ENCODE results near the gene GPS2. TPM values are rescaled to one million over a fixed set of nuclear protein-coding genes. Genes with fewer than 3 reads are reported as not detected.

GPS2 gene
- total RNA-seq (100 to 1,000 TPM in 1 of 4 donors, 10 to 100 TPM in 3; 71.8 to 101 (median 82.5) TPM), polyA plus RNA-seq (100 to 1,000 TPM; 139 to 197 (median 146) TPM)
- long read RNA-seq, donor 1, transcript GPS2-201 (11 exons, 1,379 nt) = major isoform, 25 of 109 reads
- long read RNA-seq, donor 1, transcript GPS2-202 (10 exons, 1,371 nt) = minor isoform, 12 of 109 reads
- long read RNA-seq, donor 1, partial matches to known transcripts = 14 of 109 reads
- long read RNA-seq, donor 1, other reads (novel, unspliced or antisense) = 57 of 109 reads
- long read RNA-seq, donor 2, transcript GPS2-202 (10 exons, 1,371 nt) = minor isoform, 42 of 421 reads
- long read RNA-seq, donor 2, transcript GPS2-201 (11 exons, 1,379 nt) = major isoform, 72 of 421 reads
- long read RNA-seq, donor 2, partial matches to known transcripts = 11 of 421 reads
- long read RNA-seq, donor 2, other reads (novel, unspliced or antisense) = 293 of 421 reads

GRCh38 chr17:7314719-7315569, at the start of gene GPS2:
GPS2 (minus strand) TSS chr17:7315360; CDS start chr17:7315052, 308 bp downstream.
- intact Hi-C loops (cut with DNase I) = no loop called here
- H3K9me3 ChIP-seq = no peaks in the 10 kb centered on the region
- H3K4me1 ChIP-seq = peaks cover 51% of the 10 kb centered on the region

GRCh38 chr17:7363311-7363710, 48.2 kb upstream of the GPS2 start:
- no peak for ATAC-seq
- no peak for DNase-seq
- Histone ChIP-seq H3K36me3 (ENCODE audit: insufficient read depth in 1 of 2, low read depth in 1 of 2) (no peaks in the 10 kb centered on the region), H3K27ac (no peak overlapping the region), H3K4me1 (no peaks in the 10 kb centered on the region), H3K9me3 (no peaks in the 10 kb centered on the region), H3K4me3 (no peak overlapping the region), H3K27me3 (ENCODE audit: insufficient read depth in 3 of 3, low read length in 2 of 3) (no peaks in the 10 kb centered on the region)
- no peak for TF ChIP-seq CTCF (IDR thresholded peaks at IDR 0.05)
- 91 to 96% (median 94%) methylated on average over 6 of the region's 6 CpGs for WGBS, 3 donors
- intact Hi-C loops (cut with DNase I) = no loop called here

More at GRCh38 chr17:7314719-7315569, at the start of gene GPS2:
- DNase-seq = peak; percentile 94 to 96
- Histone ChIP-seq H3K4me3 (peak within 1 kb of the TSS; percentile 98), H3K27me3 (ENCODE audit: insufficient read depth in 3 of 3, low read length in 2 of 3) (no peaks in the 10 kb centered on the region), H3K27ac (peak within 1 kb of the TSS; percentile 92), H3K36me3 (ENCODE audit: insufficient read depth in 1 of 2, low read depth in 1 of 2) (peaks cover 14 to 87% of the 10 kb centered on the region in 2 donors)
- WGBS, 3 donors = 0% methylated on average over 55 to 95 of the region's 95 CpGs
- no peak for TF ChIP-seq CTCF (IDR thresholded peaks at IDR 0.05)
- peak; percentile 83 to 94 (median 90) for ATAC-seq

GRCh38 chr17:7361906-7362305, 46.7 kb upstream of the GPS2 start:
- ATAC-seq = no peak
- no peak for DNase-seq
- WGBS, 3 donors = 64 to 78% (median 73%) methylated on average over 3 of the region's 3 CpGs
- Histone ChIP-seq H3K9me3 (no peaks in the 10 kb centered on the region), H3K27ac (no peak overlapping the region), H3K27me3 (ENCODE audit: insufficient read depth in 3 of 3, low read length in 2 of 3) (no peaks in the 10 kb centered on the region), H3K4me1 (no peaks in the 10 kb centered on the region), H3K36me3 (ENCODE audit: insufficient read depth in 1 of 2, low read depth in 1 of 2) (no peaks in the 10 kb centered on the region), H3K4me3 (no peak overlapping the region)
- intact Hi-C loops (cut with DNase I) = no loop called here
- no peak for TF ChIP-seq CTCF (IDR thresholded peaks at IDR 0.05)

GRCh38 chr17:7357381-7357780, 42.2 kb upstream of the GPS2 start:
- H3K36me3 ChIP-seq (ENCODE audit: insufficient read depth in 1 of 2, low read depth in 1 of 2) = no peaks in the 10 kb centered on the region
- no peaks in the 10 kb centered on the region for H3K9me3 ChIP-seq
- no peaks in the 10 kb centered on the region for H3K27me3 ChIP-seq (ENCODE audit: insufficient read depth in 3 of 3, low read length in 2 of 3)
- no peak for ATAC-seq
- intact Hi-C loops (cut with DNase I) = loop anchor here in 1 of 2 donors (5.0 kb wide), 1 partner anchor 35 kb away; the partner anchor contains the start of gene PLSCR3
- DNase-seq = no peak
- H3K4me3 ChIP-seq = no peak overlapping the region
- 47 to 53% (median 51%) methylated on average over 2 of the region's 2 CpGs for WGBS, 3 donors
- H3K27ac ChIP-seq = no peak overlapping the region
- peaks cover 20% of the 10 kb centered on the region for H3K4me1 ChIP-seq
- TF ChIP-seq CTCF (IDR thresholded peaks at IDR 0.05) = no peak

All from psoas muscle (tissue), 8 donors.